ENCODE results near the gene NME9. TPM values are rescaled to one million over a fixed set of nuclear protein-coding genes. Genes with fewer than 3 reads are reported as not detected.

The NME9 gene
- polyA plus RNA-seq, 1 donor: 0.86 TPM

DNA sequence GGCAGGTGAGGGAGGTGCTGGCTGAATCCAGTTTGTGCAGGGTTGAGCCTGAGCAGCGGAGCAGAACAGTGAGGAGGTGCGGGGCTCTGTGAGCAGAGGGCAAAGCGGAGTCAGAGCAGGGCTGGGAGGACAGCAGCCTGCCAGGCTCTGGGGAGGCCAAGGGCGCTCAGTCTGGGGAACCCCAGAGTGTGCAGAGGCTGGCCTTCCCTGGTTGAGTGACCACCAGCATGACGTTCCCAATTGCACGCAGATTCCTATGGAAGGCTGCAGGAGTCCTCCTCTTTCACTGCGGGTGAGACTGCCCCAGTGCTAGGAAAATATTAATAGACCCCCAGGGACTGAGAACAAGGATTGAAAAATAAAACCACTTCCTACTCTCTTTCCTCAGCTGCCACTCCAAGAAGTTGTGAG, 31.9 kb upstream of the NME9 start:
- no peak for DNase-seq

DNA sequence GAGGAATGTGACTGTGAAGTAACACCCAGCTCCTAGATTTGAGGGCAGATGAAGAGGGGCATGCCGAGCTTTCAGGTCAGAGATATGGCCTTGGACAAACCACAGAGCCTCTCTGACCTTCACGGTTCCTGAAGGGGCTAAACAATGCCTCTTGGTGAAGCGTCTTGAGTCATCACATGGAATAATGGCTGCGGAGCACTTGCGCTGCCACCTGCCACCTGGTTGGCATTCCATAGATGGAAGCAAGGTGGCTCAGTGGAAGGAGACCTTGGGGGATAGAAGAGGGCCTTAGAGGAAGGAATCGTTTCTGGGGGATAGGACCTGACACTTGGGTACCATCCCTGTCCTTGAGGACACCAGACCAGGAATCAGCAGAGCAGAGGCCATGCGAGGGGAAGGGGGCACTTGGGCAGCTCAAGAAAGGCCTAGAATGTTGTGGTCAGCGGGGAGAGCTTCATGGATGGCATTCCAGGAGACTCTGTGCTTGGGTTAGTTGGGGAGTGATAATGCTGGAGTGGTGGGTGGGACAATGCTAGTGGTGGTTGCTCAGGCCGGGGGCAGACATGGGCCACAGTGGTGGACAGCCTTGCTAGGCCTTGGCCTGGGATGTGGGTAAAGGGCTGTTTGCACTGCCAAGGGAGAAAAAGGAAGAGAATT, 31.3 kb upstream of the NME9 start:
- no peak for DNase-seq

- no peak for DNase-seq
Measured at GRCh38 chr3:138359919-138360868, 30.5 kb upstream of the NME9 start.

- peak; percentile 23 for DNase-seq
Measured at GRCh38 chr3:138359148-138359918, 29.7 kb upstream of the NME9 start.

DNA sequence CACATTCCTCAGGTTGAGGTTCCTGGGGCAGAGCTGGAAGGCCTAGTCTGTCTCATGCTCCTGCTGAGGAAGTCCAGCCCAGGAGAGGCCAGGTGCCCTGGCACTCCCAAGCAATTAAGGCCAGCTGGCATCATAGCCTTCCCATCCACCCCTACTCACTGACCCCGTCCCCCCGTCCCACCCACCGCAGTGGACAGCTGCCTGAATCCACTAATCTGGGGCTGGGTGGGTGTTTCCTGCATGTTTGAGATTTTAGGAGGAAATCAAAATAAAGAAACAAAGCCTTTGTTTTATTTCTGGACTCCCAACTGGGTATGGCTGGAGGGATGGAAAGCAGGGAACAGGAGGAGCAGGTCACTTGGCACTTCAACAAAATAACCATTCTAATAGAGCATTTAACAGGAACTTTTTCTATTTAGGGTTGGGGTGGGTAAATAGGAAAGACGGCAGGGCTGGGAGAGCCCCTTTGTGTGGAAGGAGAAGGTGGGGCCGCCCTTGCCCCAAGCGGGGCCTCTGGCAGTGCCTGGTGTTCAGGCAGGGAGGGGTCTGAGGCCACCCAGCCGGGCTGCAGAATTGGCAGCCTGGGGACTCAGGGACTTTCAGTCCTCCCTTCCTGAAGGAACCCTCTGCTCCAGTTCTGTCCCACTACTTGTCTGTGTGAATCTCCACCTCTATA, 27.2 kb upstream of the NME9 start:
- DNase-seq: no peak

GRCh38 chr3:138355071-138355470, 25.4 kb upstream of the NME9 start:
- no peak for DNase-seq

DNA sequence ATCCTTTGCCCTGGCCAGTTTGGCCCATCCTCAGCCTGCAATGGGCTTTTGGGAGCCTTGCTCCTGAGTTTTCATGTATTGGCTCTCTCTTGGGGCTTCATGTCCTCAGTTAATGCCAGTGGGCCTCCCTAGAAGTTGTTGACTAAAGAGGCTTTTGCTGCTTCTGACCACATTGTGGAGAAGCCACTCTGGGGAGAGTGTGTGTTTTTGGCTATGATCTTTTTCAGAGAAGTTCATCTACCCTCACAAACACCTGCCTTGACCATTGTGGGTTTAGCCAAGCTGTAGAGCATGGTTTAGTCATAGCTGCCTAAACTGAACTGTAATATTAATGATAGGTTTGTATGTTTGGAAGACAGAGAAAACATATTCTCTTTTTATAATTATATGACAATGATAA, 24.7 kb upstream of the NME9 start:
- DNase-seq: no peak

- DNase-seq: no peak
Measured at GRCh38 chr3:138351916-138352550, 22.4 kb upstream of the NME9 start.

- no peak for DNase-seq
Measured at GRCh38 chr3:138351151-138351550, 21.5 kb upstream of the NME9 start.

- no peak for DNase-seq
Measured at GRCh38 chr3:138349926-138350665, 20.4 kb upstream of the NME9 start.

DNA sequence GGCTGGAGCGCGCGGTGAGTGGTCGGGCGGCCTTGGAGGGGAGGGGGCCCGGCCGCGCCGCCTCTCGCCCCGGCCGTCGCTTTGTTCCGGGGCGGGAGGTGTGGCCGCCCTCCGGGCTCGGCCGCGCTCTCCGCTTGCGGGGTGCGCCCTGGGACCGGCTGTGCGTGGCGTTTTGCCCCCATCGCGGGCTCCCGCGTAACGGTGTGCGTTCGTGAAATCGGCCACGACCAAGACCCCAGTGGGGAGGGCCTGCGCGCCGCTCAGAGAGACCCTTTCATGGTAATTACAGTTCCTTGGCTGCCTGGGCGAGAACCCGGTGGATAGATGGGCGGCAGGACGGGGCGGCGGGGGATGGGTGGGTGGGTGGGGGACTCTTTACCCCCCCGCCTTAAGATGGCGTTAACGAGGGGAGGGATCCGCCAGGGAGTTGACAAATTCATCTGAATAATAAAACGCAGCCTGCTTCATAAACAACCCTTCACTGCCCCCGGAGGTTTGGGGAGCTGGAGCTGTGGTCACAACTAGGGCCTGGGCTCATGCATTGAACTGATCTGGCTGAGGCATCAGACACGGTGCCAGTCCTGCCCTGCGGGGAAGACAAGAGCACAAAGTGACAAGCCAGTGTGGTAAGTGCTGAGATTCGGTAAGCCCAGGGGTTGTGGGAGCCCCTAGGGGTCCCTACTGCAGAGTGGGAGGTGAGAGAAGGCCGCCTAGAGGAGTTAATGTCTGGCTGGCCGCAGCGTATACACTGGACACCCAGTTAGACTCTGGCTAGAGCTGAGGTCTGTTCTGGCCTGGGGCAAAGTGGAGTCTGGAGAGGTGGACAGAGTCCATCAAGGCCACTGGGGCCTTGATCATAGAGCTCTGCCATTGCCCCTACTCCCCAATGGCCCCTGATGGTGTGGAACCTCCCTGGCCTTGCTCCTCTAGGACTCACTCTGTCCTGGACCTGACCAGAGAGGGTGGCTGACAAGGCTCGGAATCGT, 19.4 kb upstream of the NME9 start:
- no peak for DNase-seq

DNA sequence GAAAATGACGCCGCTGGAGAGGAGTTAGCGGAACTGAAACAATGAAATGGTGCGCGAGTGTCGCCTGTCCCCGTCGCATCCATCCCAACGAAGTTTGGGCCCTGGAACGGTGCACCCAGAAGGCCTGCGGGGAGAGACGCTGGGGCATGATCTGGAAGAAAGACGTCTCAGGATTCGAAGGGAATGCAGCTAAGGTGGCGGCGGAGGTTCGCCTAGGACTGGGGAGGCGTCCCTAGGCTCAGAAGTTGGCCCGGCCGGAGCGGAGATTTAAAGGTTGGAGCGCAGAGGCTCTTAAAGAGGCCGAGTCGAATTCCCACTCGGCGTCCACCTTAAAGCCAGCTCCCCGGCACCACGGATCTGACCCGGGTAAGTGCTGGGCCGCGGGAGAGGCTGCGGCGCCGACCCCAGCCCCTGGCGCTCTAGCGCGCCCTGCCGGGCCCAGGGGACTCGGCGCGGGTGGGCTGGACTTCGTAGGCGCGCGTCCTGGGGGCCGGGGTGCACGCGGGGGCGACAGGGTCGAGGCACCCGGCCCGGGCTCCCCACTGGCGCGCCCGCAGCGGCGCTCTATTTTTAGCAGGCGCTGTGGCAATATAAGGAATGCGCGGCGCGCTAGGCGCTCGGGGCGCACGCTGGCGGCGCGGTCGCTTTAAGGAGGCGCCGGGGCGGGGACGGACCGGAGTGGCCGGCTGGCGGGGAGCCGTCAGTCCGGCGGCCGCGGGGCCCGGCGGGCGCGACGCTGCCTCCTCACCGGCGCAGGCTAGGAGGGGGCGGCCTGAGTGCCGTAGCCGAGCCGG, 18.5 kb upstream of the NME9 start, which contains the start of gene MRAS:
Gene MRAS (plus strand): TSS at position 620 of the 794 bp plus-strand sequence. CDS start 24,305 bp downstream, outside the sequence.
- peak; percentile 73 for DNase-seq

DNA sequence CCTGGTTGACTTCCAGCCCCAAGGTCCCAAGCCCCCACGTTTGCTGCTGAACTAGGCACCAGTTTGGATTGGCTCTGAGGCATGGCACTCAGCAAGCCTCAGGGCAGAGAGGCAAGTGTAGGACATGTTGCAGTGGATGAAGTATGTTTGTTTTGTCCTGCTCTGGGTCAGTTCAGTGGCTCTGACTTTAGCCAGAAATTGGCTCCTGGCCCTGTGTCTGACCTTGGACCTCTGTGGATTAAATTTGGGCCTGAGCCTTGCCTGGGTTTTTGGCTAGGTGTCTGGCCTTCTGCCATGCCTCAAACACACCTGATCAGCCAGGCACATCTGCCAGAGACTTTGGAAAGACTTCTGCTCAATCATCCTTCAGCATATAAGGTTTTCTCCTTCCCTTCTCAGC, 15.1 kb upstream of the NME9 start:
- no peak for DNase-seq

DNA sequence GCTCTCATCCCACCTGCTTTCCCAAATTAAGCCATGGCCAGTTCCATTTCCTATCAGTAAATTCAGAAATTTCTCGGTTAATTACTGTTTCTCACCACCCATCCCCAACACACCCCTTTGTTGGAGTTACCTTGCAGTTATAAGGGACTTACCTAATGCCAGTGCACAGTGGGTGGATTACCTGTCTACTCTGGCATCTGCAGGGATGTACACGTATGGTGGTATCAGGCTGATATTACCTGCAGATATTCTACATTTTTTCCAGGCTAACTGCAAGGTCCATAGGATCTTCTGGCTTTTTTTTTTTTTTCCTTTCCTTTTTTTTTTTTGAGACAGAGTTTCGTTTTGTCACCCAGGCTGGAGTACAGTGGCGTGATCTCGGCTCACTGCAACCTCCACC, 10.9 kb upstream of the NME9 start:
- no peak for DNase-seq

DNA sequence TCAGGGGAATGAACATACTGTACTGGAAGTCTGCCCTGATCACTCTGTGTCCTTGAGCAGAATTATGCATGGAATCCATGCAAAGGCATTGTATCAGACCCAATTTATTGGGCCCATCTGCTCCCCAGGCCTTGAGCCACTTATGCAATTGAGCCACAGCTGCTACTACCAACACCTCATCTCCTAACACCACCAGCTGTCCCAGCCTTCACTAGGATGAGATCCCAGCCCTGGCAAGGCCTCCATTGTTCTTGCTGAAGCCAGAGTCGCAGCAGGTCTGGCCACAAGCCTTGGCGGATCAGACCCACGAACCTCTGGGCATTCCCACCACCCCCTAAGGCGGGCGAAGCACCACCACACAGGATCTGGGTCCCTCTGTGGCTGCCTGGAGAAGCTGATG, 9.2 kb upstream of the NME9 start:
- no peak for DNase-seq

- DNase-seq: no peak
Measured at GRCh38 chr3:138338244-138338643, 8.6 kb upstream of the NME9 start.

- DNase-seq: no peak
Measured at GRCh38 chr3:138336454-138336999, 6.9 kb upstream of the NME9 start.

GRCh38 chr3:138334608-138335007, 5.0 kb upstream of the NME9 start:
- DNase-seq: no peak
